ENCODE data around the gene TEX51. TPM values are rescaled to one million over a fixed set of nuclear protein-coding genes. Genes with fewer than 3 reads are reported as not detected.

Gene TEX51
- total RNA-seq (2014; rRNA removed; shearing (Covaris generic)) = not detected in 2 replicates
- total RNA-seq (2022) = not detected in 2 replicates
- not detected for Bru-seq, nascent RNA
- not detected for BruChase-seq, experiment 1, labeled RNA remaining after a 6-hour chase
- not detected for BruChase-seq, experiment 2, labeled RNA remaining after a 2-hour chase
- long read RNA-seq = 0 reads

DNA sequence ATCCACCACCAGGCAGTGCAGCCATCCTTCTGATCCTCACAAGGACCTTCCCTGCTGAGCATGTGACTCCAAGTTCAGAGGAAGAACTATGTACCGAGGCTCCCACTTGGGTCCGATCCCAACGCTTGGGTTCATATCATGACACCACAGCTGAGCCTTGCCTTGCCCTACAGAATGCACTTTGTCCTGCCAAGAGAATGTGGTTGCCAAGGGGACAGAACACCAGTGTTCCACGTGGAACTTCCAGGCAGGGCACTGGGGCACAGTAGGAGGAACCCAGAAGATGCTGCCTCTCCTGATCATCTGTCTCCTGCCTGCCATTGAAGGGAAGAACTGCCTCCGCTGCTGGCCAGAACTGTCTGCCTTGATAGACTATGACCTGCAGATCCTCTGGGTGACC, at the start of gene TEX51:
Gene TEX51, plus strand, starts transcription at position 255 of the 400 bp plus-strand sequence. Its CDS starts 29 bp downstream, at position 284.
- no peak for DNase-seq (ENCODE audit: low spot score)
- TF ChIP-seq, protein P1, sequence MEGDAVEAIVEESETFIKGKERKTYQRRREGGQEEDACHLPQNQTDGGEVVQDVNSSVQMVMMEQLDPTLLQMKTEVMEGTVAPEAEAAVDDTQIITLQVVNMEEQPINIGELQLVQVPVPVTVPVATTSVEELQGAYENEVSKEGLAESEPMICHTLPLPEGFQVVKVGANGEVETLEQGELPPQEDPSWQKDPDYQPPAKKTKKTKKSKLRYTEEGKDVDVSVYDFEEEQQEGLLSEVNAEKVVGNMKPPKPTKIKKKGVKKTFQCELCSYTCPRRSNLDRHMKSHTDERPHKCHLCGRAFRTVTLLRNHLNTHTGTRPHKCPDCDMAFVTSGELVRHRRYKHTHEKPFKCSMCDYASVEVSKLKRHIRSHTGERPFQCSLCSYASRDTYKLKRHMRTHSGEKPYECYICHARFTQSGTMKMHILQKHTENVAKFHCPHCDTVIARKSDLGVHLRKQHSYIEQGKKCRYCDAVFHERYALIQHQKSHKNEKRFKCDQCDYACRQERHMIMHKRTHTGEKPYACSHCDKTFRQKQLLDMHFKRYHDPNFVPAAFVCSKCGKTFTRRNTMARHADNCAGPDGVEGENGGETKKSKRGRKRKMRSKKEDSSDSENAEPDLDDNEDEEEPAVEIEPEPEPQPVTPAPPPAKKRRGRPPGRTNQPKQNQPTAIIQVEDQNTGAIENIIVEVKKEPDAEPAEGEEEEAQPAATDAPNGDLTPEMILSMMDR (conservative IDR thresholded peaks at IDR 0.05; ENCODE audit: low read length) = no peak
- TF ChIP-seq EZH2phosphoT487 (IDR thresholded peaks at IDR 0.05; ENCODE audit: borderline replicate concordance, low read depth, low read length) = no peak
- CTCF ChIA-PET (ENCODE audit: unreplicated experiment) = no interaction called here
- H3K4me1 ChIP-seq (ENCODE audit: insufficient read depth, low read length, poor library complexity, severe bottlenecking) = no peaks in the 10 kb centered on the region
- H3K36me3 ChIP-seq (ENCODE audit: insufficient read depth, low read length) = no peaks in the 10 kb centered on the region
- H4K20me1 ChIP-seq (ENCODE audit: insufficient read depth, low read length) = no peaks in the 10 kb centered on the region
- H3K79me2 ChIP-seq (ENCODE audit: insufficient read depth, low read depth, low read length) = no peaks in the 10 kb centered on the region
- no peaks in the 10 kb centered on the region for H3K9me2 ChIP-seq (ENCODE audit: insufficient read depth, low read length)
- POLR2A ChIA-PET = no interaction called here
- no TSS peak for BruUV-seq (replicated peaks)
- no peaks in the 10 kb centered on the region for H3K9me3 ChIP-seq (ENCODE audit: low read length)
- no peak within 1 kb of the TSS for H2AFZ ChIP-seq (ENCODE audit: low read length)
- intact Hi-C loops (cut with micrococcal nuclease; ENCODE audit: unreplicated experiment) = no loop called here
- no peak within 1 kb of the TSS for H3K4me2 ChIP-seq (ENCODE audit: low read length)
- H3K27ac ChIP-seq (ENCODE audit: low read depth, low read length, poor library complexity, severe bottlenecking) = no peak within 1 kb of the TSS
- H3K4me3 ChIP-seq (ENCODE audit: low read depth, low read length, poor library complexity, severe bottlenecking) = no peak within 1 kb of the TSS

DNA sequence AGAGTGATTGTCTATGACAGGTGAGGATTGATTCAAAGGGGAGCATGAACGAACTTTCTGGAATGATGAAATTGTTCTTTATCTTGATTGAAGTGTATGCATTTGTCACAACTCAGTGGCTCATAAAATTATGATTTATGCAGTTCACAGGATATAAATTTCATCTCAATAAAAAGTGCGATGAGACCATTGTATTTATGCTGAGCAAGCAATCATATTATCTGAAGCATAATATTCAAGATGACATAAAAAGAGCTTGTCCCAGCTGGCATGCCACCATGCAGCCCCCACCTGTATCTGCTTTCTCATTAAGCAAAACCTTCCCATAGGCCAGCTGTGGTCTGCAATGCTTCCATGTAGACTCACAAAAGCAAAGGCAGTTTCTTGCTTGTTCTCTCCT, 49.6 kb upstream of the TEX51 start:
- H3K9me3 ChIP-seq (ENCODE audit: low read length) = no peaks in the 10 kb centered on the region
- CTCF ChIA-PET (ENCODE audit: unreplicated experiment) = no interaction called here
- H3K79me2 ChIP-seq (ENCODE audit: insufficient read depth, low read depth, low read length) = no peaks in the 10 kb centered on the region
- POLR2A ChIA-PET = no interaction called here
- TF ChIP-seq, protein P1 (conservative IDR thresholded peaks at IDR 0.05; ENCODE audit: low read length) = no peak
- TF ChIP-seq EZH2phosphoT487 (IDR thresholded peaks at IDR 0.05; ENCODE audit: borderline replicate concordance, low read depth, low read length) = no peak
- no peaks in the 10 kb centered on the region for H4K20me1 ChIP-seq (ENCODE audit: insufficient read depth, low read length)
- H2AFZ ChIP-seq (ENCODE audit: low read length) = no peak overlapping the region
- no TSS peak for BruUV-seq (replicated peaks)
- H3K4me2 ChIP-seq (ENCODE audit: low read length) = no peak overlapping the region
- no peaks in the 10 kb centered on the region for H3K36me3 ChIP-seq (ENCODE audit: insufficient read depth, low read length)
- no peaks in the 10 kb centered on the region for H3K4me1 ChIP-seq (ENCODE audit: insufficient read depth, low read length, poor library complexity, severe bottlenecking)
- H3K9me2 ChIP-seq (ENCODE audit: insufficient read depth, low read length) = no peaks in the 10 kb centered on the region
- no peak overlapping the region for H3K4me3 ChIP-seq (ENCODE audit: low read depth, low read length, poor library complexity, severe bottlenecking)
- DNase-seq (ENCODE audit: low spot score) = no peak
- intact Hi-C loops (cut with micrococcal nuclease; ENCODE audit: unreplicated experiment) = no loop called here
- H3K27ac ChIP-seq (ENCODE audit: low read depth, low read length, poor library complexity, severe bottlenecking) = no peak overlapping the region

DNA sequence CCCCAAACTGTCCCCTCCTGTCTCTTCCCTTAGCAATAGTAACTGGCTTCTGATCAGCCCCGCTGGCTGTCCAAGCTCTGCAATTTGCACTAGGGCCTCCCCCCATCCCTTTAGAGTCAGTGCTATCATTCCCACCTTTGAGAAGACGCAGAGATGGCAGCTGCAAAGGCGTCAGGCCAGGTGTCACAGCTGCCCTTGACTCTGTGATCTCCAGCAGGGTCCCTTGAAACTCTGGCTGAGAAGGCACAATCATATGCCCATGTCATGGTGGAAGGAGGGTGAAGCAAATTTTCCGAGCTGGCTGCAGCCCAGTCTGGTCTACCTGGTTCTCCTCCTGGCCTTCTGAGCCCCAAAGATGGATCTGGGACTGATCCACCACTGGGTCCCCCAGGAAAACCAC, 49.2 kb upstream of the TEX51 start:
- Histone ChIP-seq H3K4me2 (ENCODE audit: low read length) (no peak overlapping the region), H4K20me1 (ENCODE audit: insufficient read depth, low read length) (no peaks in the 10 kb centered on the region), H3K9me3 (ENCODE audit: low read length) (no peaks in the 10 kb centered on the region), H3K27ac (ENCODE audit: low read depth, low read length, poor library complexity, severe bottlenecking) (no peak overlapping the region), H3K4me3 (ENCODE audit: low read depth, low read length, poor library complexity, severe bottlenecking) (no peak overlapping the region), H3K79me2 (ENCODE audit: insufficient read depth, low read depth, low read length) (no peaks in the 10 kb centered on the region), H3K4me1 (ENCODE audit: insufficient read depth, low read length, poor library complexity, severe bottlenecking) (no peaks in the 10 kb centered on the region), H2AFZ (ENCODE audit: low read length) (no peak overlapping the region), H3K9me2 (ENCODE audit: insufficient read depth, low read length) (no peaks in the 10 kb centered on the region), H3K36me3 (ENCODE audit: insufficient read depth, low read length) (no peaks in the 10 kb centered on the region)
- no TSS peak for BruUV-seq (replicated peaks)
- TF ChIP-seq, protein P1 (conservative IDR thresholded peaks at IDR 0.05; ENCODE audit: low read length) = no peak
- no peak for TF ChIP-seq EZH2phosphoT487 (IDR thresholded peaks at IDR 0.05; ENCODE audit: borderline replicate concordance, low read depth, low read length)
- ChIA-PET POLR2A (no interaction called here), CTCF (ENCODE audit: unreplicated experiment) (no interaction called here)
- intact Hi-C loops (cut with micrococcal nuclease; ENCODE audit: unreplicated experiment) = no loop called here
- DNase-seq (ENCODE audit: low spot score) = no peak

All from OCI-LY7 (cell line).